Measurements from ENCODE around the gene TBC1D8B.

DNA sequence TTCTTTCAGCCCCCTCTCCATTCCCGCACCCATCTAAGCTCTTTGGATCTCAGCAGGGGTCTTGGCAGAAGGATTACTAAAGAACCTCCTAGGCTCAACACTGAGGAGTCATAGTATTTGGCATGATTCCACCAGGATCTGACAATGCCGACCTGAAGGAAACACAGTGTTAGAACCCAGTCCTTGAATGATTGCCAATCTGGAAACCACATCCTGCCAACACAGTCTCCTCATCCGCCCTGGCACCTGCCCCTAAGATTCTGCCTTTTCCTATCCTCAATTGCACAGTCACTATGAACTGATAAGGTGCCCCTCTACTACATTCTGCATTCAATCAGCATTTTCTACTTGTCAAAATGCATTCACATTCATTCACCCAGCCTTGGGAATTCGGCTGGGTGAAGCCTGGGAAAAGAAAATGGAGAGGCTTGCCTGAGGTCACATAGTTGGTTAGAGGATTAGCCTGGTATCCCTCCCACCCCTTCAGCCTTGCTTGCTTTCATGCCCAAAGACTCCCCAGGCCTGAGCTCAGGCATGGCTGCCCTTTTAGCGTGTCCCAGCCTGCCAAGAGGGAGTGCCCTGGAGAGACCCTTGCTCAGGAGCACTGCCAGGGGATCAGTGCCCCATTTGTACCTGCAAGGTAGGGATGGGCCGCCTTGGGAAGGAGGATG is 115.5 kb downstream of the TBC1D8B start:
- TF ChIP-seq, protein P1, sequence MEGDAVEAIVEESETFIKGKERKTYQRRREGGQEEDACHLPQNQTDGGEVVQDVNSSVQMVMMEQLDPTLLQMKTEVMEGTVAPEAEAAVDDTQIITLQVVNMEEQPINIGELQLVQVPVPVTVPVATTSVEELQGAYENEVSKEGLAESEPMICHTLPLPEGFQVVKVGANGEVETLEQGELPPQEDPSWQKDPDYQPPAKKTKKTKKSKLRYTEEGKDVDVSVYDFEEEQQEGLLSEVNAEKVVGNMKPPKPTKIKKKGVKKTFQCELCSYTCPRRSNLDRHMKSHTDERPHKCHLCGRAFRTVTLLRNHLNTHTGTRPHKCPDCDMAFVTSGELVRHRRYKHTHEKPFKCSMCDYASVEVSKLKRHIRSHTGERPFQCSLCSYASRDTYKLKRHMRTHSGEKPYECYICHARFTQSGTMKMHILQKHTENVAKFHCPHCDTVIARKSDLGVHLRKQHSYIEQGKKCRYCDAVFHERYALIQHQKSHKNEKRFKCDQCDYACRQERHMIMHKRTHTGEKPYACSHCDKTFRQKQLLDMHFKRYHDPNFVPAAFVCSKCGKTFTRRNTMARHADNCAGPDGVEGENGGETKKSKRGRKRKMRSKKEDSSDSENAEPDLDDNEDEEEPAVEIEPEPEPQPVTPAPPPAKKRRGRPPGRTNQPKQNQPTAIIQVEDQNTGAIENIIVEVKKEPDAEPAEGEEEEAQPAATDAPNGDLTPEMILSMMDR (IDR thresholded peaks at IDR 0.05; ENCODE audit: low read depth, low read length, poor library complexity, severe bottlenecking), result no peak
- TF ChIP-seq EZH2phosphoT487 (IDR thresholded peaks at IDR 0.05; ENCODE audit: borderline replicate concordance, low read length), result no peak
